ENCODE data around the gene C9orf153.

Gene C9orf153

GRCh38 chr9:86185872-86186271, 73.6 kb downstream of the C9orf153 start:
- no peak for DNase-seq

GRCh38 chr9:86184138-86184524, 75.3 kb downstream of the C9orf153 start:
- DNase-seq: no peak

- DNase-seq: no peak
Observed at GRCh38 chr9:86183229-86184137, 76.0 kb downstream of the C9orf153 start.

- no peak for DNase-seq
Observed at GRCh38 chr9:86181379-86182315, 77.8 kb downstream of the C9orf153 start.

- DNase-seq: no peak
Observed at GRCh38 chr9:86178503-86178902, 81.0 kb downstream of the C9orf153 start.

GRCh38 chr9:86177995-86178394, 81.5 kb downstream of the C9orf153 start:
- DNase-seq: peak in 1 of 3 experiments; percentile 14

GRCh38 chr9:86176468-86176867, 83.0 kb downstream of the C9orf153 start:
- peak; percentile 20 to 98 (median 87) for DNase-seq

GRCh38 chr9:86175743-86176456, 83.6 kb downstream of the C9orf153 start:
- peak; percentile 10 to 95 (median 87) for DNase-seq

- peak in 2 of 3 experiments; percentile 46 to 76 for DNase-seq
Observed at GRCh38 chr9:86175223-86175622, 84.2 kb downstream of the C9orf153 start.
